DMS79 treated with DMSO at 0.1 percent for 48 hours (cell line): ENCODE measurements around the gene OR10AD1.
A peak's percentile ranks its signal among the peaks of the same experiment; 100 is the strongest.

Source experiments
- DNase-seq: peaks from one replicate; lab custom pipeline; 2025; lab: John Stamatoyannopoulos, UW

The OR10AD1 gene

DNA sequence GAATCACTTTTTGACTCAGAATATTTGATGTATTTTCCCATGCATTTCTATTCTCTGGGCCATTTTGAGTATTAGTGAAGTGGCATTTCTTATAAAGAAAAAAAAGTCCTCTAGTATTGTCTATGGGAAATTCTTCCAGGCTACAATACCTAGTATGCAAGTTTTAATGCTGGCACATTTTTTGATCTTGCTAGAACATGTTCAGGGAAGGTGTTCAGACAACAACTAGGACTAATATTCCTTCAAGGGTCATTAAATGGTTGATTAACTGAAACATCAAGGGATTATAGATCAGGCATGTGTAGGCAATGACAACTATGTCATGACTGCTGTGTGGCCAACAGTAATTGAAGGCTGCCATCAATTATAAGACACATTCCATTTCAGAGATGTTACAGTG, 12.0 kb downstream of the OR10AD1 start:
- no peak for DNase-seq

DNA sequence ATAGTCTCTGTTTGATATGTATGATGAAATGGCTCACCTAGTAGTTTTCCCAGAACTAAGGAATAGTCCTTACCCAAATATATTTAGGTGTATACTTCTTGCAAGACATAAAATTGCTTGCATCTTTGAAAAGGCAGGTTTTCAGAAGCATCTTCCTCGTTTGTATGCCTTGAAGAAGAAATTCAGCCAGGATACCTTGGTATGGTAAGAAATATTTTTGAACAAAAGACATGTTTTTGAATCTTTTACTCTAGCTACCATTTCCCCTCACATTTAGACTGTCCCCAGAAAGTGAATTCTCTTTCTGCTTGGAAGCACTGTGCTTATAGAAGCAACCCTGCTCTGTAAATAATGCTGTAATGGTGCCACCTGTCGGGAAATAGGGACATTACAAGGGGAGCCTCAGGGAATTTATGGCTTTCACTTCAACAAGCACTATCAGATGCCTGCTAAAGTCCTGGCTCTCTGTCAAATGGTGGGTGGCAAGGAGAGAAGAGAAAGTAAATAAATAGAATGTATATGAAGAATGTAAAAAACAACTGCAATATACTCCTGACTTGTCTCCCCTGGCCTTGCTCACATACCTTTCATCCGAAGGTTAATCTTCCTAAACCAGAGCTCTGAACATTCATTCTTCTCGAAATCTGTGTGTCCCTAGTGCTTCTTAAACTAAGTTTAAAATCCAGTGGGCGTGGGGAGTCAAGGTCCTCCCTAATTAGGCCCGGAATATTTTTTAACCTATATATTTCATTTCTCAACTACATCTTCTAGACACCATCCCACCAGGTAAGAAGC, 13.6 kb downstream of the OR10AD1 start:
- DNase-seq: peak; percentile 76

- no peak for DNase-seq
Observed at GRCh38 chr12:48187916-48188695, 15.0 kb downstream of the OR10AD1 start.

- DNase-seq: no peak
Observed at GRCh38 chr12:48185181-48185919, 17.7 kb downstream of the OR10AD1 start.

- DNase-seq: no peak
Observed at GRCh38 chr12:48184549-48184922, 18.6 kb downstream of the OR10AD1 start.

DNA sequence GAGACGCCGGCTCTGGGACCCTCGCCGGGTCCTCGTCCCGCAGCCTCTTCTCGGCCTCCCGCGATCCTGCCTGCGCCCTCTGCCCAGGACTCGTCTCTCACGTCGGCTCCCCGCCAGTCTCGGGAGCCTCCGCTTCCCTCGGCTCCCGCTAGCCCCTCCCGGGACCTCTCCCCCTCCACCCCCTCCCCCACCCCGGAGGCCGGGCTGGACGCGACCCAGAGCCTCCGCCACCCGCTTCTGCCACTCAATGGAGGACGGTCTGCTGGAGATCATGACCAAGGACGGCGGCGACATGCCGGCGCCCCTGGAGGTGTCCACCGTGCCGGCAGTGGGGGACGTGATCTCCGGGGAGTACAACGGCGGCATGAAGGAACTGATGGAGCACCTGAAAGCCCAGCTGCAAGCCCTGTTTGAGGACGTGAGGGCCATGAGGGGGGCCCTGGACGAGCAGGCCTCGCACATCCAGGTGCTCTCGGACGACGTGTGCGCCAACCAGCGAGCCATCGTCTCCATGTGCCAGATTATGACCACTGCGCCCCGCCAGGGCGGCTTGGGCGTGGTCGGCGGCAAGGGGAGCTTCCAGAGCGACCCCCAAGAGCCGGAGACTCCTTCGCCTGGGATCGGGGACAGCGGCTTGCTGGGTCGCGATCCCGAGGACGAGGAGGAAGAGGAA, 19.1 kb downstream of the OR10AD1 start:
- peak; percentile 16 for DNase-seq

GRCh38 chr12:48183091-48183875, 19.8 kb downstream of the OR10AD1 start, which contains the start of gene CCDC184:
Gene CCDC184 (plus strand): TSS chr12:48183644. CDS start chr12:48184123, 479 bp downstream.
- DNase-seq: peak; percentile 82

GRCh38 chr12:48182631-48183030, 20.5 kb downstream of the OR10AD1 start:
- DNase-seq: no peak

DNA sequence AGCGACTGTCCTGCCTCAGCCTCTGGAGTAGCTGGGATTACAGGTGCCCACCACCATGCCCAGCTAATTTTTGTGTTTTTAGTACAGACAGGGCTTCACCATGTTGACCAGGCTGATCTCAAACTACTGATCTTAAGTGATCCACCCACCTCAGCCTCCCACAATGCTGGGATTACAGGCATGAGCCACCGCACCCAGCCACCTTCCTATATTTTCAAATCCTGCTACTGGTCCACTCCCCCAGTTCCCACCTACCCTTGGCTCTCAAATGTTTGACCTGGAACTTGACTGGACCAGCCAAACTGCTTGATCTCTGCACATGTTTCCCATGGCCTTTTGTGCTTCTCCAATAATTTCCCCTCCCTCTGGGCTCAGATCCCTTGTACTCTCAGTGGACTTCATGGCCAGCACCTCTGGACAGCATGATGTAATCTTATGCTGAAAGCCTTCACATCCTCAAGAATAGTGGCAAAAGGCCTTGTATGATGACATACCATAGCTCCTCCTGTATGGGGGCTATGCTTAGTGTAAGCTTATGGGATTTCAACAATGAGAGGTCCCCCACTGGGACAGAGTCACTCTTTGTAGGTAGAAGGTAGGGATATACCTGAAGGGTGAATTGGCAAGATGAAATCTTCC, 22.1 kb downstream of the OR10AD1 start:
- no peak for DNase-seq

GRCh38 chr12:48180424-48180823, 22.7 kb downstream of the OR10AD1 start:
- no peak for DNase-seq

DNA sequence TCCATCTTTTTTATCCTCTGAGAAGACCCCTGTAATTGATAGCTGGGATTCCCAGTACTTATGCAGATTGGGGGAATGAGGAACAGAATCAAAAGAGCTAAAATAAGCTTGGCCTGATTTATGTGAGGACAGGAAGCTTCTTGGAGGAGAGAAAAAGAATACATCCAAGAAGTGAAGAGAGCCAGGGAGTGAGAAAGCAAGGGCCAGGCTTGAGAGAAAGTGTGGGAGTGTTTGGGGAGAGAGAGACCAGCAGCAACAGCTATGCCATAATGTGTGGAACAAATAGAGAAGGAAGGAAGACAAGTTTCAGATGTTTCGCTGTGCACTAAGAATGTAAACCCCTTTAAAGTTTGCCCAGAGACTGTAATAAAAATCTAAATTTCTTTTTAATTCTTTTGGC, 23.6 kb downstream of the OR10AD1 start:
- DNase-seq: no peak

GRCh38 chr12:48177982-48178381, 25.1 kb downstream of the OR10AD1 start:
- DNase-seq: no peak

DNA sequence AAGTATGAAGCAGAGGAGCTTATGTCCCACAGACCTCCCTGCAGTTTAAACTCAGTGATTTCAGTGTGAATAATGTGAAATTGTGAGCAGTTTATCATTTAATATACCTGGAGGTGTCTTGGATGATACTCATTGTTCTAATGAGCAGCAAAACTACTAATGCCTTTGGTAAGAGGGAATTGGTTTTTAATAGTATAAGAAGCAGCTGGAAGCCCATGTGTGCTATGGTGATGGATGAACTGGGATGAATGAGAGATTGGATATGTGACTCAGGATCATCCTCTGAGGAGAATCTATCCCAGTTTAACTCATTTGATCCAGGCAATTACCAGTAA, 26.7 kb downstream of the OR10AD1 start:
- no peak for DNase-seq

GRCh38 chr12:48175613-48176416, 27.3 kb downstream of the OR10AD1 start:
- DNase-seq: no peak

DNA sequence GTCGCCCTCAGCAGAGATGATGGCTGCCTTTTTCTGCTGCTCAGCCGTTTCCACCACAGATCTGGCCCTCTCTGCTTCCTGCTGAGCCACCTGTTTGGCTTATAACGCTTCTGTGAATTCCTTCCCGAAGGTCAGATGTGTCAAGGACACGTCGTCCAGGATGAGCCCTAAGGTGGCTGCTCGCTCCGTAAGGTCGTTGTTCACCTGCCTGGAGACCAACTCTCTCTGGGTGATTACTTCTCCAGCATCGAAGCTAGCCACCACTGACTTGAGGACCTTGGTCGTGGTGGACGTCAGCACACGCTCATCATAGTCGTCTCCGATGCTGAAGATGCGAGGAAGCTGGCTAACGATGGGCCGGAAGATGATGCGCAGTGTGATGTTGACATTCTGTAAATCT, 34.1 kb downstream of the OR10AD1 start:
- no peak for DNase-seq

- DNase-seq: peak; percentile 47
Observed at GRCh38 chr12:48165089-48165981, 37.8 kb downstream of the OR10AD1 start.

- DNase-seq: no peak
Observed at GRCh38 chr12:48164451-48164850, 38.6 kb downstream of the OR10AD1 start.

DNA sequence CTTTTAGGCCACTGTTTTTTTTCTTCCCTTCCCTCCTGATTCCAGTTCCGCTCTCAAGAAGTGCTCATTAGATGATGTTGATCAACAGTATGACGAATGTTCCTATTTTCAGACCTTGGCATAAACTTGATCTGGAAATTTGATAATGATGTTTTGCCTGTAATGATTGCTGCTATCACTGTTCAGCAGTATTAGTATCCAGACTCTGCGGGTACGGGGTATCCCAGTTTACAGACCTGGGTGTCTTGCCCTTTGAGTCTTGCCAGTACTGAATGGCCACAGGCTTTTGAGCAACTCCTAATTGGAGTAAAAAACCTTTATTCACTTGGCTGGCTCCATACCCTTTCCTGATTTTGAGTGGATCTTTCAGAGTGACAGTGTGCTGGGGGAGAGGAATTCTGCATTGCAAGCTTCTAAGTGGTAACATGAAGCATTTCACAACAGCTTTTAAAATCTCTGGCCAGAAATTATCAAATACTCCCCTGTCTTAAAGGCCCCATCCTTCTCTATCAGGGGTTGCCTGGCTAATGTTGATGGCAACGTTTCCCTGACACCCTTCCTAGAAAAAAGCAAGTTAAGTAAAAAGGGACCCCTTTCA, 39.8 kb downstream of the OR10AD1 start:
- no peak for DNase-seq

DNA sequence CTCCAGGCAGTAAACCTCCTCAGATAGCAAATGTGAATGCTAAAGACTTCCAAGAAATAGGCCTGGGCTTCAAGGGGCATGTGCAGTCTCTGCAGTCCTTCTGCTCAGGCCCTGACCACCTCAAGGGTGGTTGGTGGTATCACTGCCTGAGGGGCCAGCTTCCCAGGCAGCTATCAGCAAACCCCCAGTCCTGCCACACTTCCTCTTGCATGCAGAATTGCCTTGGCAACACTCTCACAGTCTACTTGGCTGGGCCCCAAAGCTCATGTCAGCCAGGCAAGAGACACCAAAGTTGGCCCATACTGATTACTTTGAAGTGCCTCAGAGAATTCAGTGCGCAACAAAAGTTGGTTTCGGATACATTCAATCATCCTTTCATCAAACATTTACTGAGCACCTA, 42.3 kb downstream of the OR10AD1 start:
- no peak for DNase-seq
